PFSK-1 (cell line): ENCODE measurements around the gene FAM171A1.

ENCODE experiments used
- FOXP2 ChIP-seq: optimal IDR thresholded peaks from 2 replicates; pipeline ENCODE3; 2011; ENCODE audit warnings: borderline replicate concordance, control low read depth, inconsistent platforms; ENCODE audit not compliant: insufficient read depth; ENCODE audit errors: extremely low read length, extremely low read depth
- POLR2AphosphoS5 ChIP-seq: IDR thresholded peaks from 2 replicates; pipeline ENCODE4 v1.6.1; 2012; ENCODE audit warnings: low read depth, mild to moderate bottlenecking, control low read depth, low read length, moderate library complexity
- REST ChIP-seq, 2 experiments: IDR thresholded peaks; 2 replicates each; pipeline versions ENCODE4 v1.6.1 to v1.8.0; 2011 to 2012; ENCODE audit warnings: low read depth in 2 of 2, low read length in 2 of 2, control low read depth in 1 of 2, inconsistent platforms in 1 of 2, mild to moderate bottlenecking in 1 of 2, moderate library complexity in 1 of 2; ENCODE audit not compliant: insufficient read depth in 1 of 2
- SIN3A ChIP-seq: IDR thresholded peaks from 2 replicates; pipeline ENCODE4 v1.6.1; 2012; ENCODE audit warnings: mild to moderate bottlenecking, low read length, moderate library complexity, borderline replicate concordance; ENCODE audit not compliant: insufficient read depth
- TAF1 ChIP-seq: IDR thresholded peaks from 2 replicates; pipeline ENCODE4 v1.6.1; 2012; ENCODE audit warnings: low read length, control low read depth, borderline replicate concordance; ENCODE audit not compliant: insufficient read depth

Gene FAM171A1

GRCh38 chr10:15334650-15335323 is 36.3 kb downstream of the FAM171A1 start:
- no peak for TF ChIP-seq FOXP2
- no peak for TF ChIP-seq POLR2AphosphoS5
- no peak for TF ChIP-seq REST (IDR thresholded peaks at IDR 0.05; ENCODE audit: insufficient read depth in 1 of 2, low read depth in 2 of 2, low read length in 2 of 2)
- TF ChIP-seq SIN3A = no peak
- no peak for TF ChIP-seq TAF1

GRCh38 chr10:15333909-15334649 is 37.0 kb downstream of the FAM171A1 start:
- TF ChIP-seq POLR2AphosphoS5 (no peak), TAF1 (no peak), SIN3A (no peak), FOXP2 (no peak)

- TF ChIP-seq FOXP2 (no peak), SIN3A (no peak), REST (IDR thresholded peaks at IDR 0.05; ENCODE audit: insufficient read depth in 1 of 2, low read depth in 2 of 2, low read length in 2 of 2) (no peak), TAF1 (no peak), POLR2AphosphoS5 (no peak)
These were observed 39.6 kb downstream of the FAM171A1 start for GRCh38 chr10:15331461-15331860.

- no peak for TF ChIP-seq REST (IDR thresholded peaks at IDR 0.05; ENCODE audit: insufficient read depth in 1 of 2, low read depth in 2 of 2, low read length in 2 of 2)
- TF ChIP-seq POLR2AphosphoS5 = no peak
- TF ChIP-seq FOXP2 = no peak
- no peak for TF ChIP-seq TAF1
- TF ChIP-seq SIN3A = no peak
These were observed 41.7 kb downstream of the FAM171A1 start for GRCh38 chr10:15329437-15329836.

GRCh38 chr10:15325944-15326284 is 45.2 kb downstream of the FAM171A1 start:
- no peak for TF ChIP-seq TAF1
- no peak for TF ChIP-seq FOXP2
- TF ChIP-seq SIN3A = no peak
- TF ChIP-seq POLR2AphosphoS5 = no peak
- TF ChIP-seq REST (IDR thresholded peaks at IDR 0.05; ENCODE audit: insufficient read depth in 1 of 2, low read depth in 2 of 2, low read length in 2 of 2) = no peak
